ENCODE data around the gene MAP4K5. TPM values are rescaled to one million over a fixed set of nuclear protein-coding genes. Genes with fewer than 3 reads are reported as not detected.
A peak's percentile ranks its signal among the peaks of the same experiment; 100 is the strongest.

The MAP4K5 gene
- total and polyA plus RNA-seq, 2 of the 13 experiments (the other 11 are each of a cell fraction or from before 2014, with no cell fraction given): 12.7 to 23.9 TPM

GRCh38 chr14:50475460-50475859 is 56.9 kb downstream of the MAP4K5 start (continued):
- TF ChIP-seq BCLAF1 (IDR thresholded peaks at IDR 0.05): no peak
- no peak for TF ChIP-seq MBD4 (IDR thresholded peaks at IDR 0.05; ENCODE audit: borderline replicate concordance, low read length)
- TF ChIP-seq, protein P1, sequence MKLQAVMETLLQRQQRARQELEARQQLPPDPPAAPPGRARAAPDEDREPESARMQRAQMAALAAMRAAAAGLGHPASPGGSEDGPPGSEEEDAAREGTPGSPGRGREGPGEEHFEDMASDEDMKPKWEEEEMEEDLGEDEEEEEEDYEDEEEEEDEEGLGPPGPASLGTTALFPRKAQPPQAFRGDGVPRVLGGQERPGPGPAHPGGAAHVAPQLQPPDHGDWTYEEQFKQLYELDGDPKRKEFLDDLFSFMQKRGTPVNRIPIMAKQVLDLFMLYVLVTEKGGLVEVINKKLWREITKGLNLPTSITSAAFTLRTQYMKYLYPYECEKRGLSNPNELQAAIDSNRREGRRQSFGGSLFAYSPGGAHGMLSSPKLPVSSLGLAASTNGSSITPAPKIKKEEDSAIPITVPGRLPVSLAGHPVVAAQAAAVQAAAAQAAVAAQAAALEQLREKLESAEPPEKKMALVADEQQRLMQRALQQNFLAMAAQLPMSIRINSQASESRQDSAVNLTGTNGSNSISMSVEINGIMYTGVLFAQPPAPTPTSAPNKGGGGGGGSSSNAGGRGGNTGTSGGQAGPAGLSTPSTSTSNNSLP (IDR thresholded peaks at IDR 0.05; ENCODE audit: low read depth, low read length): 0 out of 2 replicates have a peak, but pooled peaks have one; percentile 14
- TF ChIP-seq, protein P2, sequence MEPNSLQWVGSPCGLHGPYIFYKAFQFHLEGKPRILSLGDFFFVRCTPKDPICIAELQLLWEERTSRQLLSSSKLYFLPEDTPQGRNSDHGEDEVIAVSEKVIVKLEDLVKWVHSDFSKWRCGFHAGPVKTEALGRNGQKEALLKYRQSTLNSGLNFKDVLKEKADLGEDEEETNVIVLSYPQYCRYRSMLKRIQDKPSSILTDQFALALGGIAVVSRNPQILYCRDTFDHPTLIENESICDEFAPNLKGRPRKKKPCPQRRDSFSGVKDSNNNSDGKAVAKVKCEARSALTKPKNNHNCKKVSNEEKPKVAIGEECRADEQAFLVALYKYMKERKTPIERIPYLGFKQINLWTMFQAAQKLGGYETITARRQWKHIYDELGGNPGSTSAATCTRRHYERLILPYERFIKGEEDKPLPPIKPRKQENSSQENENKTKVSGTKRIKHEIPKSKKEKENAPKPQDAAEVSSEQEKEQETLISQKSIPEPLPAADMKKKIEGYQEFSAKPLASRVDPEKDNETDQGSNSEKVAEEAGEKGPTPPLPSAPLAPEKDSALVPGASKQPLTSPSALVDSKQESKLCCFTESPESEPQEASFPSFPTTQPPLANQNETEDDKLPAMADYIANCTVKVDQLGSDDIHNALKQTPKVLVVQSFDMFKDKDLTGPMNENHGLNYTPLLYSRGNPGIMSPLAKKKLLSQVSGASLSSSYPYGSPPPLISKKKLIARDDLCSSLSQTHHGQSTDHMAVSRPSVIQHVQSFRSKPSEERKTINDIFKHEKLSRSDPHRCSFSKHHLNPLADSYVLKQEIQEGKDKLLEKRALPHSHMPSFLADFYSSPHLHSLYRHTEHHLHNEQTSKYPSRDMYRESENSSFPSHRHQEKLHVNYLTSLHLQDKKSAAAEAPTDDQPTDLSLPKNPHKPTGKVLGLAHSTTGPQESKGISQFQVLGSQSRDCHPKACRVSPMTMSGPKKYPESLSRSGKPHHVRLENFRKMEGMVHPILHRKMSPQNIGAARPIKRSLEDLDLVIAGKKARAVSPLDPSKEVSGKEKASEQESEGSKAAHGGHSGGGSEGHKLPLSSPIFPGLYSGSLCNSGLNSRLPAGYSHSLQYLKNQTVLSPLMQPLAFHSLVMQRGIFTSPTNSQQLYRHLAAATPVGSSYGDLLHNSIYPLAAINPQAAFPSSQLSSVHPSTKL (CRISPR knock-in tag; IDR thresholded peaks at IDR 0.05): peak; percentile 33; the same call in 1 of the 2 replicates
- TF ChIP-seq, protein P3, sequence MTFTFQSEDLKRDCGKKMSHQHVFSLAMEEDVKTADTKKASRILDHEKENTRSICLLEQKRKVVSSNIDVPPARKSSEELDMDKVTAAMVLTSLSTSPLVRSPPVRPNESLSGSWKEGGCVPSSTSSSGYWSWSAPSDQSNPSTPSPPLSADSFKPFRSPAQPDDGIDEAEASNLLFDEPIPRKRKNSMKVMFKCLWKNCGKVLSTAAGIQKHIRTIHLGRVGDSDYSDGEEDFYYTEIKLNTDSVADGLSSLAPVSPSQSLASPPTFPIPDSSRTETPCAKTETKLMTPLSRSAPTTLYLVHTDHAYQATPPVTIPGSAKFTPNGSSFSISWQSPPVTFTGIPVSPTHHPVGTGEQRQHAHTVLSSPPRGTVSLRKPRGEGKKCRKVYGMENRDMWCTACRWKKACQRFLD (CRISPR knock-in tag; IDR thresholded peaks at IDR 0.05; ENCODE audit: borderline replicate concordance): no peak
- TF ChIP-seq ZNF713 (CRISPR knock-in tag; IDR thresholded peaks at IDR 0.05): no peak
- TF ChIP-seq, protein P4, sequence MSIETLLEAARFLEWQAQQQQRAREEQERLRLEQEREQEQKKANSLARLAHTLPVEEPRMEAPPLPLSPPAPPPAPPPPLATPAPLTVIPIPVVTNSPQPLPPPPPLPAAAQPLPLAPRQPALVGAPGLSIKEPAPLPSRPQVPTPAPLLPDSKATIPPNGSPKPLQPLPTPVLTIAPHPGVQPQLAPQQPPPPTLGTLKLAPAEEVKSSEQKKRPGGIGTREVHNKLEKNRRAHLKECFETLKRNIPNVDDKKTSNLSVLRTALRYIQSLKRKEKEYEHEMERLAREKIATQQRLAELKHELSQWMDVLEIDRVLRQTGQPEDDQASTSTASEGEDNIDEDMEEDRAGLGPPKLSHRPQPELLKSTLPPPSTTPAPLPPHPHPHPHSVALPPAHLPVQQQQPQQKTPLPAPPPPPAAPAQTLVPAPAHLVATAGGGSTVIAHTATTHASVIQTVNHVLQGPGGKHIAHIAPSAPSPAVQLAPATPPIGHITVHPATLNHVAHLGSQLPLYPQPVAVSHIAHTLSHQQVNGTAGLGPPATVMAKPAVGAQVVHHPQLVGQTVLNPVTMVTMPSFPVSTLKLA (IDR thresholded peaks at IDR 0.05): peak; percentile 74
